Activated T-helper 1 cell treated with anti-CD3 and anti-CD28 coated beads, Interleukin-12 subunit alpha, Interleukin-12 subunit beta, Interleukin-2, Interleukin-4 antibody, amounts not matched to agents 30 ng/mL and 10 ng/mL and 1 ng/mL, durations not matched to agents 14 hours and 24 hours and 36 hours (primary cell): ENCODE results near the gene PRKCQ. TPM values are rescaled to one million over a fixed set of nuclear protein-coding genes. Genes with fewer than 3 reads are reported as not detected.
"Not testable (repeated sequence)": the region's sequence is repeated elsewhere in the genome, so short reads cannot be mapped to it uniquely, and the experiment has no call there.

Experiments
- DNase-seq: peaks from one replicate; pipeline ENCODE4 v3.0.0; 2021; ENCODE audit warnings: low spot score
- H3K27ac Mint-ChIP-seq: one replicate; pipeline ENCODE4 v1.8.0; 2021; ENCODE audit warnings: mild to moderate bottlenecking, mixed read lengths
- H3K27me3 Mint-ChIP-seq: one replicate; pipeline ENCODE4 v1.8.0; 2022; ENCODE audit warnings: mild to moderate bottlenecking, moderate library complexity, mixed read lengths; ENCODE audit not compliant: insufficient read depth
- H3K36me3 Mint-ChIP-seq: one replicate; pipeline ENCODE4 v1.8.0; 2021; ENCODE audit warnings: low read depth, mixed read lengths
- H3K4me1 Mint-ChIP-seq: one replicate; pipeline ENCODE4 v1.8.0; 2021; ENCODE audit warnings: low read depth, mixed read lengths
- H3K4me3 Mint-ChIP-seq: one replicate; pipeline ENCODE4 v1.8.0; 2021; ENCODE audit warnings: mild to moderate bottlenecking, moderate library complexity, mixed read lengths
- H3K9me3 Mint-ChIP-seq: one replicate; pipeline ENCODE4 v1.8.0; 2021; ENCODE audit warnings: mixed read lengths
- intact Hi-C: fragments of 100-400 bp; cut with micrococcal nuclease; formaldehyde crosslinking; loops from one replicate; pipeline ENCODE4 v1.15.1; 2024
- total RNA-seq: library from RNA; stranded (reverse); gene quantifications from 2 replicates; pipeline ENCODE4 v1.2.3, GENCODE V29; 2022

Gene PRKCQ
- total RNA-seq, 1 donor from 2014 or later, result 45.9 TPM

GRCh38 chr10:6390213-6390845 lies 189.7 kb downstream of the PRKCQ start:
- Mint-ChIP-seq H3K4me1 (no peaks in the 10 kb centered on the region), H3K27ac (no peak overlapping the region), H3K36me3 (peaks cover 23% of the 10 kb centered on the region), H3K27me3 (no peaks in the 10 kb centered on the region), H3K4me3 (no peak overlapping the region), H3K9me3 (peaks cover 37% of the 10 kb centered on the region)
- intact Hi-C loops, result no loop called here
- no peak for DNase-seq

GRCh38 chr10:6388261-6388893 lies 191.7 kb downstream of the PRKCQ start:
- intact Hi-C loops, result no loop called here
- H3K4me1 Mint-ChIP-seq, result no peaks in the 10 kb centered on the region
- H3K27ac Mint-ChIP-seq, result no peak overlapping the region
- H3K9me3 Mint-ChIP-seq, result peaks cover 37% of the 10 kb centered on the region
- H3K27me3 Mint-ChIP-seq, result no peaks in the 10 kb centered on the region
- DNase-seq, result no peak
- H3K4me3 Mint-ChIP-seq, result no peak overlapping the region
- H3K36me3 Mint-ChIP-seq, result peaks cover 21% of the 10 kb centered on the region

GRCh38 chr10:6386960-6387359 lies 193.1 kb downstream of the PRKCQ start:
- no peak for DNase-seq
- intact Hi-C loops, result no loop called here
- peak overlapping the region; percentile 47 for H3K27ac Mint-ChIP-seq
- H3K4me3 Mint-ChIP-seq, result no peak overlapping the region
- H3K36me3 Mint-ChIP-seq, result peaks cover 19% of the 10 kb centered on the region
- H3K27me3 Mint-ChIP-seq, result no peaks in the 10 kb centered on the region
- peaks cover 11% of the 10 kb centered on the region for H3K4me1 Mint-ChIP-seq
- H3K9me3 Mint-ChIP-seq, result peaks cover 37% of the 10 kb centered on the region

- Mint-ChIP-seq H3K9me3 (peaks cover 38% of the 10 kb centered on the region), H3K36me3 (peaks cover 21% of the 10 kb centered on the region), H3K27ac (no peak overlapping the region), H3K4me1 (peaks cover 17% of the 10 kb centered on the region), H3K27me3 (no peaks in the 10 kb centered on the region), H3K4me3 (no peak overlapping the region)
- no peak for DNase-seq
- intact Hi-C loops, result no loop called here
Observed at GRCh38 chr10:6386346-6386745, 193.7 kb downstream of the PRKCQ start.

- Mint-ChIP-seq H3K4me1 (peaks cover 22% of the 10 kb centered on the region), H3K36me3 (peaks cover 23% of the 10 kb centered on the region), H3K27ac (no peak overlapping the region), H3K4me3 (no peak overlapping the region), H3K9me3 (peaks cover 38% of the 10 kb centered on the region), H3K27me3 (no peaks in the 10 kb centered on the region)
- intact Hi-C loops, result no loop called here
- DNase-seq, result no peak
Observed at GRCh38 chr10:6385665-6386064, 194.4 kb downstream of the PRKCQ start.

- intact Hi-C loops, result no loop called here
- Mint-ChIP-seq H3K36me3 (peaks cover 25% of the 10 kb centered on the region), H3K27ac (no peak overlapping the region), H3K4me1 (peaks cover 22% of the 10 kb centered on the region), H3K4me3 (no peak overlapping the region), H3K9me3 (peaks cover 37% of the 10 kb centered on the region), H3K27me3 (no peaks in the 10 kb centered on the region)
- DNase-seq, result no peak
Observed at GRCh38 chr10:6384847-6385246, 195.2 kb downstream of the PRKCQ start.

GRCh38 chr10:6384031-6384430 lies 196.0 kb downstream of the PRKCQ start:
- H3K4me3 Mint-ChIP-seq, result no peak overlapping the region
- H3K36me3 Mint-ChIP-seq, result peaks cover 28% of the 10 kb centered on the region
- intact Hi-C loops, result no loop called here
- peaks cover 22% of the 10 kb centered on the region for H3K4me1 Mint-ChIP-seq
- DNase-seq, result no peak
- peaks cover 38% of the 10 kb centered on the region for H3K9me3 Mint-ChIP-seq
- H3K27ac Mint-ChIP-seq, result no peak overlapping the region
- H3K27me3 Mint-ChIP-seq, result no peaks in the 10 kb centered on the region

- intact Hi-C loops, result no loop called here
- H3K4me3 Mint-ChIP-seq, result no peak overlapping the region
Observed at GRCh38 chr10:6383096-6383812, 196.8 kb downstream of the PRKCQ start.

GRCh38 chr10:6382081-6382480 lies 198.0 kb downstream of the PRKCQ start:
- Mint-ChIP-seq H3K36me3 (peaks cover 32% of the 10 kb centered on the region), H3K27ac (peak overlapping the region; percentile 43), H3K4me1 (peaks cover 22% of the 10 kb centered on the region), H3K4me3 (peak overlapping the region; percentile 37), H3K9me3 (peaks cover 42% of the 10 kb centered on the region), H3K27me3 (no peaks in the 10 kb centered on the region)
- intact Hi-C loops, result no loop called here
- peak; percentile 7 for DNase-seq

More at GRCh38 chr10:6383096-6383812, 196.8 kb downstream of the PRKCQ start:
- Mint-ChIP-seq H3K9me3 (peaks cover 40% of the 10 kb centered on the region), H3K27ac (no peak overlapping the region), H3K27me3 (no peaks in the 10 kb centered on the region), H3K36me3 (peaks cover 33% of the 10 kb centered on the region), H3K4me1 (peaks cover 22% of the 10 kb centered on the region)
- no peak for DNase-seq

GRCh38 chr10:6380478-6380877 lies 199.6 kb downstream of the PRKCQ start:
- H3K27me3 Mint-ChIP-seq, H3K27ac Mint-ChIP-seq, H3K4me3 Mint-ChIP-seq, DNase-seq, intact Hi-C loops: not testable (repeated sequence)
- H3K9me3 Mint-ChIP-seq, result peaks cover 42% of the 10 kb centered on the region
- peaks cover 27% of the 10 kb centered on the region for H3K4me1 Mint-ChIP-seq
- H3K36me3 Mint-ChIP-seq, result peaks cover 27% of the 10 kb centered on the region

GRCh38 chr10:6379015-6379776 lies 200.9 kb downstream of the PRKCQ start:
- Mint-ChIP-seq H3K27me3 (no peaks in the 10 kb centered on the region), H3K9me3 (peaks cover 42% of the 10 kb centered on the region), H3K36me3 (peaks cover 27% of the 10 kb centered on the region), H3K4me3 (no peak overlapping the region), H3K27ac (no peak overlapping the region), H3K4me1 (peaks cover 27% of the 10 kb centered on the region)
- no peak for DNase-seq
- intact Hi-C loops, result no loop called here
